Measurements from ENCODE around the gene STIM1. TPM values are rescaled to one million over a fixed set of nuclear protein-coding genes. Genes with fewer than 3 reads are reported as not detected.

STIM1 gene
- total and polyA plus RNA-seq, 2 experiments from 2014 or later = 16.1 to 60.0 TPM

GRCh38 chr11:3942160-3942955, 86.9 kb downstream of the STIM1 start:
- H3K27ac ChIP-seq = no peak overlapping the region
- H3K36me3 ChIP-seq = no peaks in the 10 kb centered on the region
- no peak for TF ChIP-seq CTCF (IDR thresholded peaks at IDR 0.05; ENCODE audit: low read depth, low read length)
- no peaks in the 10 kb centered on the region for H3K9me3 ChIP-seq (ENCODE audit: low read depth)
- no peak overlapping the region for H3K4me3 ChIP-seq
- DNase-seq (ENCODE audit: low read depth in 1 of 2, low spot score in 1 of 2) = no peak
- no peaks in the 10 kb centered on the region for H3K27me3 ChIP-seq
- H3K4me1 ChIP-seq (ENCODE audit: low read depth) = peaks cover 17% of the 10 kb centered on the region

GRCh38 chr11:3942956-3943497, 87.6 kb downstream of the STIM1 start:
- no peak for TF ChIP-seq CTCF (IDR thresholded peaks at IDR 0.05; ENCODE audit: low read depth, low read length)
- Histone ChIP-seq H3K27ac (no peak overlapping the region), H3K9me3 (ENCODE audit: low read depth) (no peaks in the 10 kb centered on the region), H3K4me1 (ENCODE audit: low read depth) (peaks cover 24% of the 10 kb centered on the region), H3K36me3 (no peaks in the 10 kb centered on the region), H3K27me3 (no peaks in the 10 kb centered on the region), H3K4me3 (no peak overlapping the region)
- DNase-seq (ENCODE audit: low read depth in 1 of 2, low spot score in 1 of 2) = peak in 1 of 2 donors; percentile 68

GRCh38 chr11:3944198-3944597, 88.7 kb downstream of the STIM1 start:
- TF ChIP-seq CTCF (IDR thresholded peaks at IDR 0.05; ENCODE audit: low read depth, low read length) = no peak
- peaks cover 35% of the 10 kb centered on the region for H3K4me1 ChIP-seq (ENCODE audit: low read depth)
- no peak overlapping the region for H3K4me3 ChIP-seq
- H3K27ac ChIP-seq = no peak overlapping the region
- no peaks in the 10 kb centered on the region for H3K36me3 ChIP-seq
- peak in 1 of 2 donors; percentile 44 for DNase-seq (ENCODE audit: low read depth in 1 of 2, low spot score in 1 of 2)
- no peaks in the 10 kb centered on the region for H3K9me3 ChIP-seq (ENCODE audit: low read depth)
- H3K27me3 ChIP-seq = no peaks in the 10 kb centered on the region

- H3K27me3 ChIP-seq = no peaks in the 10 kb centered on the region
- H3K9me3 ChIP-seq (ENCODE audit: low read depth) = no peaks in the 10 kb centered on the region
- H3K27ac ChIP-seq = peak overlapping the region; percentile 69
- peaks cover 52% of the 10 kb centered on the region for H3K4me1 ChIP-seq (ENCODE audit: low read depth)
- DNase-seq (ENCODE audit: low read depth in 1 of 2, low spot score in 1 of 2) = peak in 1 of 2 donors; percentile 9
- no peaks in the 10 kb centered on the region for H3K36me3 ChIP-seq
- no peak overlapping the region for H3K4me3 ChIP-seq
- no peak for TF ChIP-seq CTCF (IDR thresholded peaks at IDR 0.05; ENCODE audit: low read depth, low read length)
These were observed 91.1 kb downstream of the STIM1 start for GRCh38 chr11:3946455-3947017.

- H3K9me3 ChIP-seq (ENCODE audit: low read depth) = no peaks in the 10 kb centered on the region
- peaks cover 55% of the 10 kb centered on the region for H3K4me1 ChIP-seq (ENCODE audit: low read depth)
- TF ChIP-seq CTCF (IDR thresholded peaks at IDR 0.05; ENCODE audit: low read depth, low read length) = no peak
- H3K4me3 ChIP-seq = no peak overlapping the region
- H3K27me3 ChIP-seq = no peaks in the 10 kb centered on the region
- peak; percentile 80 to 89 for DNase-seq (ENCODE audit: low read depth in 1 of 2, low spot score in 1 of 2)
- peak overlapping the region; percentile 75 for H3K27ac ChIP-seq
- H3K36me3 ChIP-seq = no peaks in the 10 kb centered on the region
These were observed 91.6 kb downstream of the STIM1 start for GRCh38 chr11:3947061-3947460.

Data from cardiac muscle cell (in vitro differentiated cells and primary cell).